Kidney (tissue), 14 donors: ENCODE results near the gene CUL1. TPM values are rescaled to one million over a fixed set of nuclear protein-coding genes. Genes with fewer than 3 reads are reported as not detected.

Experiments
- DNase-seq, 5 donors: peaks; one replicate each; pipeline ENCODE4 v3.0.0-alpha.2; 2013 to 2020
- FAIRE-seq: peaks from 2 replicates; lab custom pipeline; 2012; peaks lifted over from hg19 to GRCh38; lab: Jason Lieb, UNC
- H3K27ac ChIP-seq, 2 donors: one replicate each; pipeline ENCODE4 v1.7.0; 2013; ENCODE audit warnings: low read depth in 2 of 2, low read length in 2 of 2, inconsistent platforms in 1 of 2
- H3K27me3 ChIP-seq: one replicate; pipeline ENCODE4 v1.7.1; 2013; ENCODE audit warnings: low read length, inconsistent platforms; ENCODE audit not compliant: control insufficient read depth, insufficient read depth
- H3K36me3 ChIP-seq, 3 donors: one replicate each; pipeline versions ENCODE4 v1.7.0 to v1.7.1; 2013; ENCODE audit warnings: low read length in 3 of 3, control low read depth in 1 of 3, inconsistent platforms in 1 of 3; ENCODE audit not compliant: insufficient read depth in 3 of 3, control insufficient read depth in 2 of 3
- H3K4me1 ChIP-seq, 3 donors: one replicate each; pipeline versions ENCODE4 v1.7.0 to v1.7.1; 2013; ENCODE audit warnings: low read length in 3 of 3, inconsistent platforms in 1 of 3, low read depth in 1 of 3; ENCODE audit not compliant: control insufficient read depth in 2 of 3, insufficient read depth in 2 of 3
- H3K4me3 ChIP-seq, 3 donors: one replicate each; pipeline versions ENCODE4 v1.7.0 to v1.8.1; 2013; ENCODE audit warnings: low read length in 3 of 3, control low read depth in 1 of 3, inconsistent platforms in 1 of 3
- H3K9ac ChIP-seq, 3 donors: one replicate each; pipeline versions ENCODE4 v1.7.0 to v1.7.1; 2013; ENCODE audit warnings: low read length in 3 of 3, control low read depth in 1 of 3, inconsistent platforms in 1 of 3
- H3K9me3 ChIP-seq, 3 donors: one replicate each; pipeline versions ENCODE4 v1.7.0 to v1.7.1; 2013; ENCODE audit warnings: low read length in 3 of 3, control low read depth in 1 of 3, inconsistent platforms in 1 of 3; ENCODE audit not compliant: control insufficient read depth in 2 of 3, insufficient read depth in 1 of 3
- CTCF ChIP-seq: IDR thresholded peaks from 3 replicates; pipeline ENCODE4 v1.5.1; 2012; ENCODE audit warnings: mild to moderate bottlenecking, moderate library complexity, borderline replicate concordance; ENCODE audit not compliant: insufficient read depth; ENCODE audit errors: extremely low read depth
- intact Hi-C: fragments of 100-400 bp; cut with DNase I; formaldehyde crosslinking; loops from one replicate; pipeline ENCODE4 v1.11.1; 2022
- polyA plus RNA-seq: library from polyadenylated mRNA; stranded (reverse); fragments of 350-450 nt; fragmentation: Illumina TruSeq; extraction: RNeasy Lipid Tissue Mini Kit (QIAGEN cat#74804); gene quantifications from one replicate; pipeline ENCODE4 v1.2.3, GENCODE V29; 2014; ENCODE audit warnings: low read depth, low replicate concordance; ENCODE audit not compliant: insufficient read depth
- total RNA-seq: library from RNA; stranded (reverse); fragmentation: NEBNext Ultra II Directional; extraction: Animal tissue kit (Norgen Biotek cat#: 25700); gene quantifications from one replicate; pipeline ENCODE4 v1.2.1, GENCODE V29; 2021
- donor health status: control.
- donor health status: control.
- donor health status: control.
- donor health status: control.
- donor health status: control.
- donor health status: DM: yes; HTN: yes; CAD: no.
- donor health status: Normal renal cell carcinoma (clear cell type).

The CUL1 gene
- total and polyA plus RNA-seq, 2 donors from 2014 or later = 23.4 to 37.6 TPM

- no peak for TF ChIP-seq CTCF
- no peaks in the 10 kb centered on the region for H3K27me3 ChIP-seq
- H3K27ac ChIP-seq = no peak overlapping the region
- H3K9ac ChIP-seq = no peak overlapping the region
- H3K9me3 ChIP-seq = no peaks in the 10 kb centered on the region
- FAIRE-seq = no peak
- H3K4me1 ChIP-seq = no peaks in the 10 kb centered on the region
- no peaks in the 10 kb centered on the region for H3K36me3 ChIP-seq
- intact Hi-C loops = no loop called here
- no peak overlapping the region for H3K4me3 ChIP-seq
- no peak for DNase-seq
Observed at GRCh38 chr7:148657929-148658328, 40.8 kb upstream of the CUL1 start.

GRCh38 chr7:148661471-148661870 is 37.2 kb upstream of the CUL1 start:
- Histone ChIP-seq H3K36me3 (no peaks in the 10 kb centered on the region), H3K9me3 (no peaks in the 10 kb centered on the region), H3K27ac (no peak overlapping the region), H3K9ac (no peak overlapping the region), H3K4me1 (no peaks in the 10 kb centered on the region), H3K27me3 (no peaks in the 10 kb centered on the region), H3K4me3 (no peak overlapping the region)
- DNase-seq (no peak), FAIRE-seq (no peak)
- intact Hi-C loops = no loop called here
- TF ChIP-seq CTCF = no peak

- FAIRE-seq (no peak), DNase-seq (no peak)
- no peak overlapping the region for H3K27ac ChIP-seq
- no peaks in the 10 kb centered on the region for H3K9me3 ChIP-seq
- no peak overlapping the region for H3K4me3 ChIP-seq
- no peaks in the 10 kb centered on the region for H3K4me1 ChIP-seq
- TF ChIP-seq CTCF = no peak
- H3K9ac ChIP-seq = no peak overlapping the region
- intact Hi-C loops = no loop called here
- no peaks in the 10 kb centered on the region for H3K27me3 ChIP-seq
- H3K36me3 ChIP-seq = no peaks in the 10 kb centered on the region
Observed at GRCh38 chr7:148662646-148663045, 36.1 kb upstream of the CUL1 start.

- H3K27me3 ChIP-seq = no peaks in the 10 kb centered on the region
- no peak overlapping the region for H3K27ac ChIP-seq
- intact Hi-C loops = no loop called here
- no peak for TF ChIP-seq CTCF
- no peaks in the 10 kb centered on the region for H3K9me3 ChIP-seq
- DNase-seq (peak in 4 of 5 donors; percentile 12 to 82 (median 36)), FAIRE-seq (no peak)
- no peaks in the 10 kb centered on the region for H3K36me3 ChIP-seq
- H3K4me3 ChIP-seq = no peak overlapping the region
- H3K4me1 ChIP-seq = no peaks in the 10 kb centered on the region
- H3K9ac ChIP-seq = no peak overlapping the region
Observed at GRCh38 chr7:148664324-148664723, 34.4 kb upstream of the CUL1 start.
